HG03064 (cell line): ENCODE data around the gene PPP6C.

Experiments
- ATAC-seq: cut with Tn5 transposase; IDR thresholded peaks from one replicate; pipeline ENCODE4 v1.9.1; 2021; ENCODE audit warnings: low read depth; ENCODE audit not compliant: unreplicated experiment

PPP6C gene

GRCh38 chr9:125103021-125103420 is 86.6 kb downstream of the PPP6C start:
- no peak for ATAC-seq

- no peak for ATAC-seq
Observed at GRCh38 chr9:125100822-125101221, 88.8 kb downstream of the PPP6C start.

- ATAC-seq, result no peak
Observed at GRCh38 chr9:125099816-125100215, 89.8 kb downstream of the PPP6C start.
